ENCODE measurements around the gene TTLL9. TPM values are rescaled to one million over a fixed set of nuclear protein-coding genes. Genes with fewer than 3 reads are reported as not detected.

Gene TTLL9
- total RNA-seq, 2 donors from 2014 or later: not detected

DNA sequence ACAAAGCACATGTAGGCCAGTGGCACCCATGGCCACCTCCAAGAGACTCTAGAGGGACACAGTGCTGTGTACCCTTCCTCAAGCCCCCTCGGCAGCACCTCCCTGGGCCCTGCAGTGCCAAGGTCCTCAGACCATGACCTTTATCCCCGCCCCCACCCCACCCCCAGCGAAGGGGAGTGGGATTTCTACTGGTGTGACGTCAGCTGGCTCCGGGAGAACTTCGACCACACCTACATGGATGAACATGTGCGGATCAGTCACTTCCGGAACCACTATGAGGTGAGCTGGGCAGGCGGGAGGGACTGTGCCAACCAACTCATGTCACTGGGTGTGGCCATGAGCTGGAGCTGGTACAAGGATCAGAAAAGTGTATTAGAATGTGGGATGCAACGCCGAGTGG lies 38.0 kb downstream of the TTLL9 start:
- no peaks in the 10 kb centered on the region for H3K36me3 ChIP-seq
- no peak overlapping the region for H3K27ac ChIP-seq
- no peaks in the 10 kb centered on the region for H3K27me3 ChIP-seq (replicated peaks; ENCODE audit: insufficient read depth)
- no peak overlapping the region for H3K4me3 ChIP-seq
- no peaks in the 10 kb centered on the region for H3K9me3 ChIP-seq
- TF ChIP-seq, protein P1, sequence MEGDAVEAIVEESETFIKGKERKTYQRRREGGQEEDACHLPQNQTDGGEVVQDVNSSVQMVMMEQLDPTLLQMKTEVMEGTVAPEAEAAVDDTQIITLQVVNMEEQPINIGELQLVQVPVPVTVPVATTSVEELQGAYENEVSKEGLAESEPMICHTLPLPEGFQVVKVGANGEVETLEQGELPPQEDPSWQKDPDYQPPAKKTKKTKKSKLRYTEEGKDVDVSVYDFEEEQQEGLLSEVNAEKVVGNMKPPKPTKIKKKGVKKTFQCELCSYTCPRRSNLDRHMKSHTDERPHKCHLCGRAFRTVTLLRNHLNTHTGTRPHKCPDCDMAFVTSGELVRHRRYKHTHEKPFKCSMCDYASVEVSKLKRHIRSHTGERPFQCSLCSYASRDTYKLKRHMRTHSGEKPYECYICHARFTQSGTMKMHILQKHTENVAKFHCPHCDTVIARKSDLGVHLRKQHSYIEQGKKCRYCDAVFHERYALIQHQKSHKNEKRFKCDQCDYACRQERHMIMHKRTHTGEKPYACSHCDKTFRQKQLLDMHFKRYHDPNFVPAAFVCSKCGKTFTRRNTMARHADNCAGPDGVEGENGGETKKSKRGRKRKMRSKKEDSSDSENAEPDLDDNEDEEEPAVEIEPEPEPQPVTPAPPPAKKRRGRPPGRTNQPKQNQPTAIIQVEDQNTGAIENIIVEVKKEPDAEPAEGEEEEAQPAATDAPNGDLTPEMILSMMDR (IDR thresholded peaks at IDR 0.05): no peak
- ATAC-seq (ENCODE audit: insufficient number of reproducible peaks, low FRiP score, low read depth) (no peak), DNase-seq (ENCODE audit: low spot score) (no peak)
- no peaks in the 10 kb centered on the region for H3K4me1 ChIP-seq (ENCODE audit: control insufficient read depth in 1 of 2, low read depth in 2 of 2)

DNA sequence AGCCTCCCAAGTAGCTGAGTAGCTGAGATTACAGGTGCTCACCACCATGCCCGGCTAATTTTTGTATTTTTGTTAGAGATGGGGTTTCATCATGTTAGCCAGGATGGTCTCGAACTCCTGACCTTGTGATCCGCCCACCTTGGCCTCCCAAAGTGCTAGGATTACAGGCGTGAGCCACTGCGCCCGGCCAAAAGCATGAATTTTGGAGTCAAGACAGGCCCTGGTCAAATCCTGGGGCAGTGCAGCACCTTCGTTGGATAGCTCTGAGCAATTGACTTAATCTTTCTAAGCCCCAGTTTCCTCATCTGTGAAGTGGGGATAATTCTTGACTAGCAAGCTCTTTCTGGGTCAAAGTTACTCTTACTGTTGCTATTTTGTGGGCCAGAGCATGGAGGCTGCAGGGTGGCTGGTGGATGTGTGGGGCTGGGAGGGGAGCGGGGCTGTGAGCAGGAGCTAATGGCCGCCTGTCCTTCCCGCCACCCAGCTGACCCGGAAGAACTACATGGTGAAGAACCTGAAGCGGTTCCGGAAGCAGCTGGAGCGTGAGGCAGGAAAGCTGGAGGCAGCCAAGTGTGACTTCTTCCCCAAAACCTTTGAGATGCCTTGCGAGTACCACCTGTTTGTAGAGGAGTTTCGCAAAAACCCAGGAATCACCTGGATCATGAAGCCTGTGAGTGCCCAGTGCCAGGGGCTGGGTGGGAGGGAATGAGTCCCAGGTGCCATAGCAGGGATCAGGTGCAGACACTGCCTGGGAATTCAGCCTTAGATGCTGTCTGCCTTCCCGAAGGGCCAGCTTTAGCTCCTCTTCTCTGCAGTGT lies 39.0 kb downstream of the TTLL9 start:
- no peak overlapping the region for H3K27ac ChIP-seq
- ATAC-seq (ENCODE audit: insufficient number of reproducible peaks, low FRiP score, low read depth) (no peak), DNase-seq (ENCODE audit: low spot score) (no peak)
- no peak overlapping the region for H3K4me3 ChIP-seq
- H3K4me1 ChIP-seq (ENCODE audit: control insufficient read depth in 1 of 2, low read depth in 2 of 2): no peaks in the 10 kb centered on the region
- no peaks in the 10 kb centered on the region for H3K36me3 ChIP-seq
- no peaks in the 10 kb centered on the region for H3K9me3 ChIP-seq
- TF ChIP-seq, protein P1 (IDR thresholded peaks at IDR 0.05): no peak
- no peaks in the 10 kb centered on the region for H3K27me3 ChIP-seq (replicated peaks; ENCODE audit: insufficient read depth)

DNA sequence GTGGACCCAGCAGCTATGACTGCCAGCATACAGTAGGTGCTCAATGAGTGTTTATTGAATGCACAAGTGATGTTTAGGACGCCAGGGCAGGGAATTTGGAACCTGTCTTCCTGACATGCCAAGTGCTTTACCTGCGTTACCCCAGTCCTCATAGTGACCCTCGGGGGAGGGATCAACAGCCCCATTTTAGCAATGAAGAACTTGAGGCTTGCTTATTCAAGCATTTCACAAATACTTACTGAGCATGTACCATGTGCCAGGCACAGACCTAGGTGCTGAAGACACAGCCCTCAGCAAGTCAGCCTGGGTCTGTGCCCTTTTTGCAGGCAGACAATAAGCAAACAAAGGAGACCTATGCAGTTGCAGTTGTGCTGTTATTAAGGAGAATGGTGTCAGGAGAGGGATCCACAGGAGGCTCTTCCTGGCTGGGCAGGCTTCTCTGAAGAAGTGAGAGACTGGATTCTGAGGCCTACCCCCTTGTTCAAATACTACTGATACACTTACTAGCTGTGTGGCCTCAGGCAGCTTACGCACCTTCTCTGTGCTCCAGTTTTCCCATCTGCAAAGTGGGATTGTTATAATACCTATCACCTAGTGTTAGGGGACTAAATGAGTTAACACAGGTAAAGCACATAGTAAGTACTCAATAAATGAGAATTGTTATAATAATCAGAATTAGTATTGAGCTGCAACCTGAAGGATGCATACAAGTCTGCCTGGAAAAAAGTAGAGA lies 39.8 kb downstream of the TTLL9 start:
- no peak overlapping the region for H3K27ac ChIP-seq
- ATAC-seq (ENCODE audit: insufficient number of reproducible peaks, low FRiP score, low read depth): no peak

DNA sequence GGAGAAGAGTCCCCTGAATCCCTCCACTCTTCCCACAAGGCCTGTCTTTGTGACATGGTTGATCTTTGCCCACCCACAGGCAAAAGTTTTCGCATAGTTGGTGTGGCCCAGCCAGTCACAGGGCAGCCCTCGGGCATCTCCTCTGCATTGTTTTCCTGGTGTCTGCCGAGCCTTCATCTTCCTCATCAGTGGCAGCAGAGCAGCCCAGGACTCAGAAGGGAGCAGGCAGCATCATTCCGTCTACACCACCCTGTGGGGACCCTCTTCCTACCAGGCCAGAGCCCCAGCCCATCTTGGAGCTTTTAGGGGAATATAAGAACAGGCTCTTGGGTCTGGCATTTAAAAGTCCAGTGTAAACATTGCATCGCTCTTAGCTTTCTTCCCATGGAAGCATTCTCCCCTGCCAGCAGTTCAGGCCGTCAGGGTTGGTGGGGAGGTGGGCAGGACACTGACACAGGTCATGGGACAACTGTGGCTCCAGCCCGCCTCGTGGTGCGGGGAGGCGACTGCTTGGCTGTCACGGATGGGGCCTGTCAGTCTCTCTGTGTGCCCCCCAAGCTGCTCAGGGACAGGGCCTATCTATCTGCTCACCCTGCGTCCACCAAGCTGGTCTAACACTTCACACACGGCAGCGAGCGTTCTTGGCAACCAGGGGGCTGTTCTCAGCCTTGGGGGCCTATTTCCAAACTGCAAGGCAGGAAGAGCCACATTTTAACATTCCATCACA lies 43.2 kb downstream of the TTLL9 start:
- no peaks in the 10 kb centered on the region for H3K9me3 ChIP-seq
- H3K4me1 ChIP-seq (ENCODE audit: control insufficient read depth in 1 of 2, low read depth in 2 of 2): no peaks in the 10 kb centered on the region
- no peaks in the 10 kb centered on the region for H3K27me3 ChIP-seq (replicated peaks; ENCODE audit: insufficient read depth)
- TF ChIP-seq, protein P1 (IDR thresholded peaks at IDR 0.05): no peak
- H3K4me3 ChIP-seq: no peak overlapping the region
- no peak overlapping the region for H3K27ac ChIP-seq
- no peaks in the 10 kb centered on the region for H3K36me3 ChIP-seq
- no peak for DNase-seq (ENCODE audit: low spot score)
- ATAC-seq (ENCODE audit: insufficient number of reproducible peaks, low FRiP score, low read depth): no peak

More for the DNA sequence above, 39.8 kb downstream of the TTLL9 start:
- no peaks in the 10 kb centered on the region for H3K4me1 ChIP-seq (ENCODE audit: control insufficient read depth in 1 of 2, low read depth in 2 of 2)
- no peaks in the 10 kb centered on the region for H3K27me3 ChIP-seq (replicated peaks; ENCODE audit: insufficient read depth)
- H3K4me3 ChIP-seq: no peak overlapping the region
- DNase-seq (ENCODE audit: low spot score): no peak
- TF ChIP-seq, protein P1 (IDR thresholded peaks at IDR 0.05): no peak
- no peaks in the 10 kb centered on the region for H3K36me3 ChIP-seq
- H3K9me3 ChIP-seq: no peaks in the 10 kb centered on the region

DNA sequence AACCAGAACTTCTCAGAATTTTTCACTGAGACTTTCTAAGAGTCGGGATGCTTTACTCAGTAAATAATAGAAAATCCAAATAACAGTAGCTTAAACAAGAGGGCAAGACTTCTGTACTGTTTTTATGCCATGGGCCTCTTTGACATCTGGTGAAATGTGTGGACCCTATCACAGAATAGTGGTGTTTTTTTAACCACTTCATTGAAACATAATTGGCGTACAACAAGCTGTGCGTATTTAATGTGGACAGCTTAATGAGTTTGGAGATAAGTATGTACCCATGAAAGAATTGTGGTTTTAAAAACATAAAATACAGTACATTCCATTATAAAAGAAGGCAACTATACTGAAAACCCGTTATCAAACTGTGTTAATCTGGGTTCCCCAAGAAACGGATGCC lies 43.7 kb downstream of the TTLL9 start:
- no peaks in the 10 kb centered on the region for H3K36me3 ChIP-seq
- ATAC-seq (ENCODE audit: insufficient number of reproducible peaks, low FRiP score, low read depth): no peak
- H3K27ac ChIP-seq: no peak overlapping the region
- H3K4me3 ChIP-seq: no peak overlapping the region
- no peaks in the 10 kb centered on the region for H3K9me3 ChIP-seq
- DNase-seq (ENCODE audit: low spot score): no peak
- TF ChIP-seq, protein P1 (IDR thresholded peaks at IDR 0.05): no peak
- H3K27me3 ChIP-seq (replicated peaks; ENCODE audit: insufficient read depth): no peaks in the 10 kb centered on the region
- no peaks in the 10 kb centered on the region for H3K4me1 ChIP-seq (ENCODE audit: control insufficient read depth in 1 of 2, low read depth in 2 of 2)

Measured in thoracic aorta (tissue), 2 donors.